Measurements from ENCODE around the gene SLC39A1. TPM values are rescaled to one million over a fixed set of nuclear protein-coding genes. Genes with fewer than 3 reads are reported as not detected.
"Not testable (repeated sequence)": the region's sequence is repeated elsewhere in the genome, so short reads cannot be mapped to it uniquely, and the experiment has no call there.

Gene SLC39A1
- total RNA-seq, 1 donor from 2014 or later, result 109 TPM

DNA sequence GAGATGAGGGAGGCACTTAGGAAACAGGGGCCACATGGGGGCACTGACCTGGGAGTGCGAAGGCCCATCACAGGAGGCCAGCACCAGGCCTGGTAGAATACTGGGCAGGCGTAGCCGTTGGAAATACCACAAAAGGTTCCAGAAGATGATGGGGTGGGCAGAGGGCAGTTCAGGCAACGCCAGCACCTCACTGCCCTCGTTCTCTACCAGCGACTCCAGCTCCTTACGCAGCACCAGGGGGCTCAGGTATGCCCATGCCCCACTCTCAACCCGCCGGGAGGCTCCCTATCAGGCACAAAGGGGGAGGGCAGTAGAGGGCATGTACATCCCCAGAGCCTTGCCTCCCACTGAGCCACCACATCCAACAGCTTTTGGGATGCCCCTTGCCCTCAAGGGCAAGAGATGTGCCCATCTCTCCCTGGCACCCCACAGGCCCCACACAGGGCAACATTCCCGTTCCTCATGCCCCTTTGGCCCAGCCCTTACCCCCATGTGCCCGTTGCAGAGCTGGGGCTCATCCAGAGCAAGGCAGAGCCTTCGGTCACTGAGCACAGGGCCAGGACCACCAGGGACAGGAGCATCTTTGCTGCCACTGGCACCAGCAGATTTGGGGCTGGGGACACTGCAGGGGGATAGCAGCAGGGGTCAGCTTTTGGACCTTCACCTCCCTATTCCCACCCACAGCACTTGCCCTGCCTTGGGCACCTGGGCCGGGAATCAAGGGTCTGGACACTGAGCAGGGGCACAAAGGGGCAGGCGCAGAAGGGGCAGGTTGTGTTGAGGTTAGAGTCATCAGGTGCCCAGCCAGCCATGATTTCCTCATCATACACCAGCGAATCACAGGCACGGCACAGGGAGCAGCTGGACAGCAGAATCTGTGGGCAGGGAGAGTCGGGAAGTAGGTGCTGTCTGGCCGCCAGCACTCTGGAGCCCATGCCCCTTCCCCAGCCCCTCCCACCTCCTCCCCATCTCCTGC lies 30.9 kb downstream of the SLC39A1 start:
- DNase-seq (ENCODE audit: extremely low read depth, low read depth, low spot score), result no peak

DNA sequence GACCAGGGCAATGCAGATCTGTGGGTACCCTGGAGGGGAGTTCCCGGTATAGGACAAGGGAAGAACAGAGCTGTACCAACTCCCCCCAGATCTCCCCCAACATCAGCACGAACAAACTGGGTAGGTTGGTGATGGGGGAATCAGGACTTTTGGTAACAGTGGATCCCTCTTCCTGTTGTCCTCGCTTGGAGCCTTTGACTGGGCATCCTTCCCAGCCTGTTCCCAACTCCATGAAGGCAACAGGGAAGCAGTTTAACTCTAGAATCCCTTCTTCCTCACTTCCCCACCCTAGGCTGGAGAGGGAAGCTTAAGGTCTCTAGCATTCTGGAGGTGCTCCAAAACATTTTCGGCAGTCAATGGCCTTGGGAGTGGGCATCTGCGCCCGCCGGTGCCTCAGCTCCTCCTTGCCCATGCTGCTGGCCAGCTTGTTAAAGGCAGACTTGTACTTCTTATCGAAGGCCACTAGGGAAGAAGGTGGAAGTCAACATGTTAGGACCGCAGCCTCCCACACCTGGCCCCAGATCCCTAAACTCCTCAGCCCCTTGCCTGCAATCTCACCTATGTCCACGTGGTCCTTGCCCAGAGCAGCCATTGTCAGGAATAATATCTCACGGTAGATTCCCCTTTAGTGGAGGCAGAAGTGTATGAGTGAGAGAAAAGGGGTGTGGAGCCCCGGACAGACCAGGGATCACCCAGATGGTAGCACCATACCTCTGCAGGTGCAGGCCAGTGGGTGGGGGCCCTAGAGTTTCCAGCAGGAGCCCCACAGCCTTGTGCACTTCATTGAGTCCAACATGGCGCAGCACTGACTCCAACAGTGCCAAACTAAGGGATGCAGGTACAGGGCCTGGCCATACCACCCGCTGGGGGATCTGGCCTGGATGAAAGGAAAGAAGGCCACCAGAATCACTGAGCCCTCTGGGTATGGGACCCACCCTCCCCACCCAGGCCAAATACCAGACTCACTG lies 33.1 kb downstream of the SLC39A1 start:
- DNase-seq (ENCODE audit: extremely low read depth, low read depth, low spot score), result no peak

DNA sequence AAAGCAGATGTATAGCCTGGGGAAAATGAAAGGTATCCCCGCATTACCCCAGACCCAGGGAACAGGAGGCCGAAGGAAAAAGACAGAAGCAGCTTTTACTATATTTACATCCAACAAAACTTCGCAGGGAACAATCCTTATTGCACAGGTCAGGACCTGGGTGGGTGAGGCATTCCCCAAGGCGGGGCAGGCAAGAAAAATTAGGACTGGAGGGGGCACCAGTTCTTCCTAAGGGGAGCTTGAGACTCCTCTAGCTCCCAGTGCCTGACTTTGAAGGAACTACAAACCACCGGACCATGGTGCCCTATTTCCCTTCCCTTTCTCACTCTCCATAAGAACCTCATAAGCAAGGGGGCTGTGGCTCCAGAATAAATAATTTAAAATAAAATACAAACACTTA lies 33.9 kb downstream of the SLC39A1 start:
- DNase-seq (ENCODE audit: extremely low read depth, low read depth, low spot score), result no peak

DNA sequence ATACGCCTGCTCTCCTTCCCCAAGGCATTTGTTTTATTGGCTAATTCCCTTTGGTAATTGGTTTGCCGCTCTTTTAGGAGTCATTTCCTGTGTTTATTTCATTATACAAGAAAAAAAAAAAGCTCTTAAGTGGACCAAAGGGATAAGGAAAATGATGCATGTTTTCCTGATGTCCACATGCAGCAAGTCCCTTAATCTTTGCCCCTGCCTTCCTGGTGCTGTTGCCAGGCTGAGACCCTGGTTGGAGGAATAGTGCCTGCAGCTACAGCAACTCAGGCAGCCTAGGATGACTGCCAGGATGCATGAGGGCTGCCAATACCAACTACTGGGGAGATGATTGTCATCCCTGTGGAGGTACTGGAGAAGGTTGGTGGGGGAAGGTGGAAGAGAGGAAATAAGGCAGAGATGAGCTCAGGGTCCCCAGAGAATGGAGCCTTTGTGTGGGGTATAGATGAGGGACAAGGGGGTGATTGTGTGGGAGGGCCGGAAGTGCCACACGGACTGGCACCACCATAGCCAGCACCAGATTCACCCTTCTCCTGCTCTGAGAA lies 34.5 kb downstream of the SLC39A1 start:
- no peak for DNase-seq (ENCODE audit: extremely low read depth, low read depth, low spot score)

DNA sequence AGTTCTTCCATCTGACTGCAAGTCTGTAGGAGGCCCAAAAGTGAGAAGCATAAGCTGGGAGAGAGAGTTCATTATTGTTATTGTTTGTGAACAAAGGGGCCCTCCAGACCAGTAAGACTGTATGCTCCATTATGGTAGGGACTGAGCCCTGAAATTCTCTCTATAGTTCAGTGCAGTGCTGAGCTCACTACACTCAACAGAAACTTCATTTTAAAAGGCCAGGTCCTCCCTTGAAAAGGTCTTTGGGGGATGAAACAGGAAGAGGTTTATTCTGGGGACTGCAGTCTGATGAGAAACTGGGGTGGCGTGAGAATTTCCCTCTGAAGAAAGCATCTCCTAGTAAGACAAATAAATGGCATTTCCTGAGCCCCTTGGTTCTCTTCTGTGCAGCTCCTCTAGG lies 35.1 kb downstream of the SLC39A1 start:
- no peak for DNase-seq (ENCODE audit: extremely low read depth, low read depth, low spot score)

DNA sequence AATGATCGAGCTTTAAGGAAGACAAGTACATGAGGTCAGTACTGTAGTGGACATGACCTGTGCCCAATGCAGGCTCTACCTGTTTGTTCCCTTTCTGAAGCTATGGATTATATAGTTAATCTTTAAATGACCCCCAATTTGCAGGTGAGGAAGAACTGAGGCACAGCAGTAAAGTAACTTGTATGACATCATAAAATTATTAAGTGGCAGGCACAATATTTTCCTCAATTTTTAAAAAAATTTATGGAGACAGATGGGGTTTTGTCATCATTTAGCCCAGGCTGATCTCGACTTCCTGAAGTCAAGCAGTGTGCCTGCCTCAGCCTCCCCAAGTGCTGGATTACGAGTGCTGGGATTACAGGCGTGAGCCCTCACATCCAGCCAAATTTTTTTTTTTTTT lies 36.9 kb downstream of the SLC39A1 start:
- DNase-seq (ENCODE audit: extremely low read depth, low read depth, low spot score), result no peak

DNA sequence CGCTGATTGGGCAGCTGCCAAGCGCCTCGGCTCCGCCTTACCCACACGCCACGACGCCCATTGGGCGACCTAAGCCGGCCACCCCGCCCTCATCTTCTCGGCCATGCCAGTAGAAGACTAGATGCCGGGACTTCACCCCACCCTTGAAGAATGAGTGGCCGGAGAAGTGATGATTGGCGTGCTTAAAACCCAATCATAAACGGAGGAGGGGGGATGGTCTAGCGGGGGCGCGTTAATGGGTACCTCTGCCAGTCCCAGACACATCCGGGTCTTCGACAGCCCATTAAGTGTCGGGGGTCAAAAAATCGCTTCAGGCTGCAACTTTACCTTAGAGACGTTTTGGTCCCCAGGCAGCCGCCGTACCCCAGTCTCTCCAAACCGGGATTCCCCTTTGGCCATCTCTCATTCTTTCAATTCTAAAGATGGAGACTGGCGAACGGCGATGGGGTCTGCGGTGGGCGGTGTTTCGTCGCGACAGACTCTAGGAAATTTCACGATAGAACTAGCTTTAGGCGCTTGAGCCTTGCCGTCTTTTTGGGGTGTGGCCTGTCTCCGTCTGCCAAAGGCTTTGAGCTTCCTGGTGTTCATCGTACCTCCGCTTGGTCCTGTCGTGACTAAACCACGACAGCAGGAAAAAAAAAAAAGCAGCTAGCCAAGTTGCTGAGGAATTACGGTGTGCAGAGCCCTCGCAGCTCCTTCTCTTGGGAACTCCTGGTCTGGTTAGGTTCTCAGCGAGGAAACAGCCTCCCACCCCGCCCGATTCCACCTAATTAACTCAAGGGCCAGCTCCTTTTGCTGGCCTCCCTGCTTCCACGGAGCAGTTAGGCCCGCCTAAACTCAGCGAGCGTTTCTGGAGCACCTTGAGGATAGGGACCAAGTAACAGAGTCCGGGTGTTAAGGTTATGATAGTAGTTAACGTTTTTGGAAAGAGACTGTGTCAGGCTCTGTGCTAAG lies 40.1 kb downstream of the SLC39A1 start, which contains the start of gene GATAD2B:
Gene GATAD2B (minus strand): TSS at position 1 of the 954 bp plus-strand sequence. CDS start 94,625 bp downstream, outside the sequence.
- peak; percentile 98 for DNase-seq (ENCODE audit: extremely low read depth, low read depth, low spot score)

DNA sequence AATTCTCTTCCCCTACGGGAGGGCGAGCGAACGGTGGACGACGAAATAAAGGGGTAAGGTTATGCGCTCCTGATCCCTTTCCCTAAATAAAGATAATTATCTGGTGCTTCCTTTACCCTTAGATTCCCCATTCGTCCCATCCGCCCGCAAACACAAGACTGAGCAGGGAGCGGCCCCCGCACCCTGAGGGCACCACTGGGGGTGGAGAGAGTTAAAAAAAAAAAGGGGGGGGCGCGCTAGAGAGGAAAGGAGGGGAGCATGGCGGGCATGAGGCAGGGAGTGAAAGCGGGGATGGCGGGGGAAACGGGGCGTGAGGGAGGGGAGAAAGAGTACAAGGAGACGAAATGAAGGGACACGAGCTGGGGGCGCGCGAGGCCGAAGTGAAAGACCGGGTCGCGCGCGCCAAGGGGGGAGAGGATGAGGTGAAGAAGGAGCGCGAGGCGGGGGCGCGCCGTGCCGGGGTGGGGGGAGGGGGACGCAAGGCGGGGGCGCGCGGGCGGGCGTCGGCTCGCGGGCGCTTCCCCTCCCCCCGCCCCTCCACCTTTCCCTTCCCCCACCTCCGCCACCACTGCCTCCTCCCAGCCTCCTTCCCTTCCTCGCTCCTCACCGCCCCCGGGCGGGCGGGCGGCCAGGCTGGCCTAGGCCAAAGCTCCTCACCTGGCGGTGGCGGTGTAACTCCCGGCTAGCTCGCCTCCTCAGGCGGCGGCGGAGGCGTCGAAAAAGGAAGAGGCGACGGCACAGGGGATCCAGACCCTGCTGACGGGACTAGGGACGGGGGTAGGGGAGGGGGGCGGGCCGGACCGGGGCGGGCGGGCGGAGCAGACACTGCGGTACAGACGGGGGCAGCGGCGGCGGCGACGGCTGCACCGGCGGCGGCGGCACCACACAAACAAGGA lies 41.0 kb downstream of the SLC39A1 start:
- DNase-seq (ENCODE audit: extremely low read depth, low read depth, low spot score), result no peak

DNA sequence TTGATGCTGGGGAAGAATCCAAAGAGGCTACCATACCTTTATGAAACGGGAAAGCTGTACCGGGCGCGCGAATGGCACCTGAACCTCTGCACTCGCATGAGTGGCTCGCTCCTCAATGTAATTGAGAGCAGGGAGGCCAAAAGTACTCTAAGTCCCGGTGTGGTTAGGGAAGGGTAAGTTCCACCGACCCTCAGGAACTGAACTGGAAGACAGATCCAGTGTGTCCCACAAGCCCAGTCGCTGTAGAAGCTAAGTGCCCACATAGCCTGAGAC lies 41.6 kb downstream of the SLC39A1 start:
- DNase-seq (ENCODE audit: extremely low read depth, low read depth, low spot score), result no peak

DNA sequence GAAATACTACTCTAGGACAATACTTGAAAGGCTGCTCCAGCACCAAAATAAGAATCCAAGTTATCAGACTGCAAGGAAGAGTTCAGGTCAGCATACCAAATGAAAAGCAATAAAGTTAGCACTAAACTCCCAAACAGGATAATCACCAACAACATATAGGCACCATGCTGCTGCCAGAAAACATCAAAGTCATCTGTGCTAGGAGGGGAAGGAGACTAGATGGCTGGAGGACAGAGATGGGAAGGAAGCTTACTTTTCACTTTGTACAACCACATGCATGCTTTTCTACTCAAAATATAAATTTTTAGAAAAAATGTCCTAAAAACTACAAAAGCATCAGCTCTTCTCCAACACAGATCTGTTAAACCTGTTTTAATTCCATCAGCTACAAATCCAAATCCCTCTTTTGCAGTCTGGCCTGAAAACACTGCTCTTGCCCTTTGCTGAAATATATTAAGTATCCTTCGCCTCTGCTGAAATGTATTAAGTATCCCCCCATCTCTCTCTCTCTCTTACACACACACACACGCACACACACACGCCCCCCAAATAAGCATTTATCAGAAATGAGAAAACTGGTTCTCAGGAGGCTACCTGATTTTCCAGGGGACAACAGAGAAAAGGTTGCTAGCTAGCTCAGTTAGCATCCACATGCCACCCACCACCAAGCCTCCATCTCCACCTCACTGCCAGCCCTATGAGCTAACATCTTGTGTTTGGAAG lies 42.1 kb downstream of the SLC39A1 start:
- no peak for DNase-seq (ENCODE audit: extremely low read depth, low read depth, low spot score)

DNA sequence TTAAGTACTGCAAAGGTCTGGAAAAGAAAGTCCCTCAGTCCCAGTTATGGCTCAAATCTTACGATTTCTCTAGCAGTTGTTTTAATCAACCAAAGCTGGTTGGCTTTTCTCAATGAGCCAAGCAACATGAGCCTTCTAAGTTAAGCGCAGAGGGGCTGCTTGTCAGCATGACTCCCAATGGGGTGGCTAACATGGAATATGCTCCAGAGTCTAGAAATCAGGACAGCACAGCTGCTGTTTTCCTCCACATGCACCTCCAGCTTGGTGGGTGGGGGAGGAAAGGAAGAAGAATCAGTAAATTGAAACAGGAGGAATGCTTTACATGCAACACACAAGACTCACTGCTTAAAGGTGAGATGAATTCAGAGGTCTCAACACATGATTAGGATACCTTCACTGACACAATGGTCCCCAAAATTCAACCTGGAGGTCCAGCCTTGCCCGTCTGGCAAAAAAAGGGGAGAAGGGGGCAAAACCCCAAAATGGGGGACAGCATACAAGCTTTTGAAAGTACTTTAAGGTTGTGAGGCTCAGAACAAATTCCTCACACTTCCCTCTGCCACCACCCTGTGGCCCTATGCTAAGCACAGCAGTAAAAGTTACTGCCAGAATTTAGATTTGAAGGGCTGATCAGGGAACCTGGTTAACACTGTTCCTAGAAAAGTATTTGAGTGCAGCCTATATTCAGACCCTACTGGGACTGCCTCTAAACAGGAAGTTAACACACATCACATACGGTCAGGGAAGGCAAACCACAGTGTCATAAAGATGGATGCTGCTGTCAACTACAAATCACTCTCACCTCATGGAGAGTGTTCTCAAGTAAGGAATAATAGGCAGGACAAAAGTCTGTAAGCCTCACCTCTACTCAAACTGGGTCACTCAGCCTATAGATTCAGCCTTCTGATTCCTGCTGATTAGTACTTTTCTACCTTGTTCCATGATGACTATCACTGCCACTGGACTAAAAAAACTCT lies 43.2 kb downstream of the SLC39A1 start:
- no peak for DNase-seq (ENCODE audit: extremely low read depth, low read depth, low spot score)

DNA sequence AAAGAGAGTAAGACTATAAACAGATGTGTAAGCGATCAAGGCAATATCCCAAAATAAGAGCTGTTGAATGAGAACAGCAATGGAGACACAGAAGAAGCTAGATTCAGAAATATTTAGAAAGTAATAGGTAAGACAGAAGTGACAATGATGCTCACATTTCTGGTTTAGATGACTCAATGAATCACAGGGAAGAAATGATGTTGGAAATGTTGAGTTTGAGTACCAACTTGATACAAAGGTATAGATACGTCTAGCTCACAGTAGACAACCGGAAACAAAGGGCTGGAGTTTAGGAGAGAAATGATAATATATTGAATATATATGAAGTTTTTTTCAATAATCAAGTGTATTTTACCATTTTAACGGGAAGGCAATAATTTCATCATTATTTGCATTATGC lies 47.0 kb downstream of the SLC39A1 start:
- no peak for DNase-seq (ENCODE audit: extremely low read depth, low read depth, low spot score)

DNA sequence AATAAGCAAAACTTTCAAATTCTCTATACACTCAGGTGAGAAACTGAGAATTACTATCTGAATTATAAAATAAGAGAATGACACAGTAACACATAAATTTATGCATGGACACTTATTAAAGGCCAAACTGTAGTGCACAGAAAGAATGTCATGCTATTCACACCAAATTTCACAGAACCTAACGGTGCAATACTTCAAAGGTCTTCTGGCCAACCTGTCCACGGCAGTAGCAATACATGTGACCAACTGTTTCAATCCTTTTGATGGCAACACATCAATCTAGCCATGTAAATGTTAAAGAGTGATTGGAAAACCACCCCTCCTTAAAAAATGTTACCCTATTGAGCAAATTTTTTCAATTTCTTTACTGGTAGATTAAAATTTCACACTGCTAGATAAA lies 51.0 kb downstream of the SLC39A1 start:
- no peak for DNase-seq (ENCODE audit: extremely low read depth, low read depth, low spot score)

DNA sequence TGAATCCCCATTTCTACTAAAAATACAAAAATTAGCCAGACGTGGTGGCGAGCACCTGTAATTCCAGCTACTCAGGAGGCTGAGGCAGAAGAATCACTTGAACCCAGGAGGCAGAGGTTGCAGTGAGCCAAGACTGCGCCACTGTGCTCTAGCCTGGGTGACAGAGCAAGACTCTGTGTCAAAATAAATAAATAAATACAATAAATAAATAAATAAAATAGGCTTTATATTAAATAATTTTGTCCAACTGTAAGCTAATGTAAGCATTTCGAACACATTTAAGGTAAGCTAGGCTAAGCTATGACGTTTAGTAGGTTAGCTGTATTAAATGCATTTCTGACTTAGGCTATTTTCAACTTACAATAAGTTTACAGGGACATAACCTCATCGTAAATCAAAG lies 52.8 kb downstream of the SLC39A1 start:
- DNase-seq (ENCODE audit: extremely low read depth, low read depth, low spot score), result not testable (repeated sequence)
